SK-N-SH (cell line): ENCODE measurements around the gene ASS1. TPM values are rescaled to one million over a fixed set of nuclear protein-coding genes. Genes with fewer than 3 reads are reported as not detected.

Source experiments
- CTCF ChIA-PET: fragments of 300-600, 350-600 bp; formaldehyde crosslinking; extraction: SDS; loops from one replicate; lab custom pipeline; 2021; lab: Yijun Ruan, JAX
- POLR2A ChIA-PET: fragments of 350-600 bp; sonication (Branson Sonifier 250); formaldehyde crosslinking; extraction: SDS; loops from one replicate; lab custom pipeline; 2020; ENCODE audit warnings: antibody characterized with exemption, inconsistent platforms; lab: Yijun Ruan, JAX
- DNase-seq: peaks from one replicate; pipeline ENCODE4 v3.0.0; 2012
- H2AFZ ChIP-seq: fragments of 200-600 bp; sonication (generic); 2 replicates; pipeline ENCODE4 v1.8.1; 2016; ENCODE audit warnings: antibody characterized with exemption, mild to moderate bottlenecking, low read depth
- H3F3A ChIP-seq: fragments of 200-600 bp; sonication (generic); replicated peaks from 2 replicates; pipeline ENCODE3; 2016; ENCODE audit warnings: antibody characterized with exemption, mild to moderate bottlenecking; ENCODE audit not compliant: insufficient read depth
- H3K27ac ChIP-seq, 2 experiments: fragments of 200-500 bp in 1 of 2; fragments of 200-600 bp in 1 of 2; sonication (Bioruptor generic) in 1 of 2; sonication (generic), shearing (Covaris generic) in 1 of 2; 2 replicates each; pipeline versions ENCODE4 v1.5.1 to v1.6.1; 2014 to 2016; ENCODE audit warnings: low read depth in 2 of 2, inconsistent platforms in 1 of 2, low read length in 1 of 2, mild to moderate bottlenecking in 1 of 2, mixed read lengths in 1 of 2
- H3K27me3 ChIP-seq: fragments of 200-600 bp; sonication (generic), shearing (Covaris generic); 2 replicates; pipeline ENCODE4 v1.6.1; 2016; ENCODE audit warnings: mixed run types; ENCODE audit not compliant: insufficient read depth
- H3K36me3 ChIP-seq, 2 experiments: fragments of 200-500 bp in 1 of 2; fragments of 200-600 bp in 1 of 2; sonication (Bioruptor generic) in 1 of 2; sonication (generic) in 1 of 2; replicated peaks in 1 of 2; 2 replicates each; pipeline versions ENCODE3 to v1.5.1; 2014 to 2016; ENCODE audit warnings: low read length in 1 of 2, mild to moderate bottlenecking in 1 of 2; ENCODE audit not compliant: insufficient read depth in 2 of 2, control insufficient read depth in 1 of 2
- H3K4me1 ChIP-seq, 2 experiments: fragments of 200-500 bp in 1 of 2; fragments of 200-600 bp in 1 of 2; sonication (Bioruptor generic) in 1 of 2; sonication (generic), shearing (Covaris generic) in 1 of 2; 2 replicates each; pipeline versions ENCODE4 v1.5.1 to v1.6.1; 2014 to 2016; ENCODE audit warnings: low read depth in 1 of 2, low read length in 1 of 2, mixed run types in 1 of 2; ENCODE audit not compliant: insufficient read depth in 2 of 2, control insufficient read depth in 1 of 2
- H3K4me2 ChIP-seq: fragments of 200-600 bp; sonication (generic), shearing (Covaris generic); 2 replicates; pipeline ENCODE4 v1.6.1; 2017; ENCODE audit warnings: mixed run types
- H3K4me3 ChIP-seq, 2 experiments: fragments of 200-500 bp in 1 of 2; fragments of 200-600 bp in 1 of 2; sonication (Bioruptor generic) in 1 of 2; sonication (generic), shearing (Covaris generic) in 1 of 2; 2 replicates each; pipeline versions ENCODE4 v1.5.1 to v1.8.1; 2014 to 2016; ENCODE audit warnings: low read depth in 2 of 2, inconsistent platforms in 1 of 2, low read length in 1 of 2, mild to moderate bottlenecking in 1 of 2, mixed read lengths in 1 of 2, moderate library complexity in 1 of 2
- H3K79me2 ChIP-seq: fragments of 200-600 bp; sonication (generic); 2 replicates; pipeline ENCODE4 v1.8.1; 2017; ENCODE audit warnings: mild to moderate bottlenecking; ENCODE audit not compliant: insufficient read depth
- H3K9ac ChIP-seq: fragments of 200-600 bp; sonication (generic); 2 replicates; pipeline ENCODE4 v1.6.1; 2017; ENCODE audit warnings: mixed run types
- H3K9me2 ChIP-seq: fragments of 200-600 bp; sonication (generic); 2 replicates; pipeline ENCODE4 v1.6.1; 2017; ENCODE audit warnings: mixed run types
- H3K9me3 ChIP-seq: fragments of 200-600 bp; sonication (generic); 2 replicates; pipeline ENCODE4 v1.6.1; 2017; ENCODE audit warnings: mixed run types, mild to moderate bottlenecking, moderate library complexity
- H4K20me1 ChIP-seq: fragments of 200-600 bp; sonication (generic); 2 replicates; pipeline ENCODE4 v1.6.1; 2017; ENCODE audit warnings: mild to moderate bottlenecking, mixed run types; ENCODE audit not compliant: insufficient read depth
- CHD2 ChIP-seq: fragments of 150-350 bp; IDR thresholded peaks from 2 replicates; pipeline ENCODE4 v1.6.1; 2018; ENCODE audit warnings: low read length; ENCODE audit not compliant: partially characterized antibody
- EZH2phosphoT487 ChIP-seq: fragments of 200-600 bp; sonication (generic); IDR thresholded peaks from 2 replicates; pipeline ENCODE4 v1.6.1; 2017; ENCODE audit warnings: low read depth, mixed run types, mild to moderate bottlenecking, antibody characterized with exemption, moderate library complexity, borderline replicate concordance
- GABPA ChIP-seq: IDR thresholded peaks from 2 replicates; pipeline ENCODE4 v1.4.0; 2012; ENCODE audit warnings: low read depth, mild to moderate bottlenecking
- MEF2A ChIP-seq: IDR thresholded peaks from 2 replicates; pipeline ENCODE4 v1.4.0; 2012; ENCODE audit warnings: low read depth, borderline replicate concordance
- RAD21 ChIP-seq: IDR thresholded peaks from 2 replicates; pipeline ENCODE4 v1.6.1; 2012; ENCODE audit warnings: mild to moderate bottlenecking, low read length
- RCOR1 ChIP-seq: fragments of 150-350 bp; IDR thresholded peaks from 2 replicates; pipeline ENCODE4 v1.6.1; 2017; ENCODE audit warnings: antibody characterized with exemption, low read length
- RXRA ChIP-seq: IDR thresholded peaks from 2 replicates; pipeline ENCODE4 v1.4.0; 2012; ENCODE audit warnings: low read depth, mild to moderate bottlenecking, borderline replicate concordance
- SIN3A ChIP-seq: IDR thresholded peaks from 2 replicates; pipeline ENCODE4 v1.6.1; 2012; ENCODE audit warnings: low read depth, mild to moderate bottlenecking, low read length, moderate library complexity, borderline replicate concordance
- TCF12 ChIP-seq: IDR thresholded peaks from 2 replicates; pipeline ENCODE4 v1.4.0; 2012
- TEAD4 ChIP-seq: IDR thresholded peaks from 2 replicates; pipeline ENCODE4 v1.4.0; 2012; ENCODE audit warnings: mild to moderate bottlenecking, borderline replicate concordance; ENCODE audit not compliant: insufficient read depth
- WGBS: methylation state at CpG from one replicate; pipeline ENCODE4 v1.1.6; 2017; ENCODE audit warnings: low lambda C conversion rate; 5-methylcytosine and 5-hydroxymethylcytosine counted together
- polyA plus RNA-seq, 3 experiments: library from polyadenylated mRNA; depleted of rRNA; stranded (reverse); fragments of >200 nt; gene quantifications; 2 replicates each; pipeline ENCODE4 v1.2.3, GENCODE V29; 2012
- TF ChIP-seq, protein P1 (sequence below): IDR thresholded peaks from 2 replicates; pipeline ENCODE4; 2012
- TF ChIP-seq, protein P2 (sequence below): fragments of 150-350 bp; IDR thresholded peaks from 2 replicates; pipeline ENCODE4 v1.6.1; 2016; ENCODE audit warnings: mild to moderate bottlenecking, low read depth, low read length
- TF ChIP-seq, protein P3 (sequence below): fragments of 200-600 bp; sonication (generic); IDR thresholded peaks from 2 replicates; pipeline ENCODE4 v1.6.1; 2017; ENCODE audit warnings: antibody characterized with exemption, mild to moderate bottlenecking, moderate library complexity

Gene ASS1
- polyA plus RNA-seq, 1 of the 3 experiments (the other 2 are of a cell fraction), result 0.59 TPM

GRCh38 chr9:130473009-130473408 lies 28.2 kb downstream of the ASS1 start:
- Histone ChIP-seq H2AFZ (no peak overlapping the region), H3K9ac (no peak overlapping the region), H3K9me3 (no peaks in the 10 kb centered on the region), H3K4me2 (no peak overlapping the region), H3K27ac (no peak overlapping the region), H3K4me3 (no peak overlapping the region), H3K79me2 (no peaks in the 10 kb centered on the region), H3K4me1 (no peaks in the 10 kb centered on the region), H4K20me1 (no peaks in the 10 kb centered on the region), H3K36me3 (no peaks in the 10 kb centered on the region), H3F3A (no peaks in the 10 kb centered on the region), H3K27me3 (no peaks in the 10 kb centered on the region), H3K9me2 (no peaks in the 10 kb centered on the region)
- WGBS, result 70% methylated on average over 6 of the region's 6 CpGs
- POLR2A ChIA-PET, result no interaction called here
- CTCF ChIA-PET, result interaction anchor here (0.7 to 28.4 kb wide), 7 partner anchors 9 to 211 kb away, joined by 3 to 520 read pairs (median 3); no protein-coding TSS in a partner anchor
- no peak for DNase-seq
- TF ChIP-seq RXRA (no peak), MEF2A (no peak), TCF12 (no peak), RAD21 (no peak)
- TF ChIP-seq, protein P1, sequence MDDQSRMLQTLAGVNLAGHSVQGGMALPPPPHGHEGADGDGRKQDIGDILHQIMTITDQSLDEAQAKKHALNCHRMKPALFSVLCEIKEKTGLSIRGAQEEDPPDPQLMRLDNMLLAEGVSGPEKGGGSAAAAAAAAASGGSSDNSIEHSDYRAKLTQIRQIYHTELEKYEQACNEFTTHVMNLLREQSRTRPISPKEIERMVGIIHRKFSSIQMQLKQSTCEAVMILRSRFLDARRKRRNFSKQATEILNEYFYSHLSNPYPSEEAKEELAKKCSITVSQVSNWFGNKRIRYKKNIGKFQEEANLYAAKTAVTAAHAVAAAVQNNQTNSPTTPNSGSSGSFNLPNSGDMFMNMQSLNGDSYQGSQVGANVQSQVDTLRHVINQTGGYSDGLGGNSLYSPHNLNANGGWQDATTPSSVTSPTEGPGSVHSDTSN, result no peak

DNA sequence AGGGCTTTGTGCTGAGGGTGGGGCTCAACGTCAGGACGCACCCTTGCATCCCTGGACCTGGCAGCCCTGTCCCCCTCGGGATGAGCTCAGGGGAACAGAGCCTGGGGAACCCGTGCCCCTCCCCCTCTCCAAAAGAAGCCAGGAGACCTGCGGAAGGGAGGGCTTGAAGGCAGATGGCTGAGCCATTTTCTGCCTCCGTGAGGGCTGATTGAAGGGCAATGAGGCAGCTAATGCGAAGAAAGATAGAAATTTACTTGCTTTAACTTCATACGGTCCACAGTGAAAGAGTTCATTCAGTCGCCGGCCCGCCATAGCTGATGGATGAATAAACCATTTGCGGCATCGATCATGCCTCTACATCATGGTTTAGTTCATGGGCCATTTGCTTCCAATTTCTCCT lies 28.8 kb downstream of the ASS1 start:
- no peak overlapping the region for H3K4me3 ChIP-seq
- H3K9me3 ChIP-seq, result no peaks in the 10 kb centered on the region
- H3K27me3 ChIP-seq, result no peaks in the 10 kb centered on the region
- H3K27ac ChIP-seq, result no peak overlapping the region
- ChIA-PET POLR2A (no interaction called here), CTCF (interaction anchor here (1.1 to 28.4 kb wide), 5 partner anchors 13 to 210 kb away, joined by 3 to 520 read pairs (median 3); no protein-coding TSS in a partner anchor)
- H3K4me1 ChIP-seq, result no peaks in the 10 kb centered on the region
- TF ChIP-seq CHD2 (no peak), TCF12 (no peak), RCOR1 (no peak), GABPA (no peak), TEAD4 (no peak), EZH2phosphoT487 (no peak), SIN3A (no peak), MEF2A (no peak)
- TF ChIP-seq, protein P2, sequence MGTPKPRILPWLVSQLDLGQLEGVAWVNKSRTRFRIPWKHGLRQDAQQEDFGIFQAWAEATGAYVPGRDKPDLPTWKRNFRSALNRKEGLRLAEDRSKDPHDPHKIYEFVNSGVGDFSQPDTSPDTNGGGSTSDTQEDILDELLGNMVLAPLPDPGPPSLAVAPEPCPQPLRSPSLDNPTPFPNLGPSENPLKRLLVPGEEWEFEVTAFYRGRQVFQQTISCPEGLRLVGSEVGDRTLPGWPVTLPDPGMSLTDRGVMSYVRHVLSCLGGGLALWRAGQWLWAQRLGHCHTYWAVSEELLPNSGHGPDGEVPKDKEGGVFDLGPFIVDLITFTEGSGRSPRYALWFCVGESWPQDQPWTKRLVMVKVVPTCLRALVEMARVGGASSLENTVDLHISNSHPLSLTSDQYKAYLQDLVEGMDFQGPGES, result no peak
- TF ChIP-seq, protein P3, sequence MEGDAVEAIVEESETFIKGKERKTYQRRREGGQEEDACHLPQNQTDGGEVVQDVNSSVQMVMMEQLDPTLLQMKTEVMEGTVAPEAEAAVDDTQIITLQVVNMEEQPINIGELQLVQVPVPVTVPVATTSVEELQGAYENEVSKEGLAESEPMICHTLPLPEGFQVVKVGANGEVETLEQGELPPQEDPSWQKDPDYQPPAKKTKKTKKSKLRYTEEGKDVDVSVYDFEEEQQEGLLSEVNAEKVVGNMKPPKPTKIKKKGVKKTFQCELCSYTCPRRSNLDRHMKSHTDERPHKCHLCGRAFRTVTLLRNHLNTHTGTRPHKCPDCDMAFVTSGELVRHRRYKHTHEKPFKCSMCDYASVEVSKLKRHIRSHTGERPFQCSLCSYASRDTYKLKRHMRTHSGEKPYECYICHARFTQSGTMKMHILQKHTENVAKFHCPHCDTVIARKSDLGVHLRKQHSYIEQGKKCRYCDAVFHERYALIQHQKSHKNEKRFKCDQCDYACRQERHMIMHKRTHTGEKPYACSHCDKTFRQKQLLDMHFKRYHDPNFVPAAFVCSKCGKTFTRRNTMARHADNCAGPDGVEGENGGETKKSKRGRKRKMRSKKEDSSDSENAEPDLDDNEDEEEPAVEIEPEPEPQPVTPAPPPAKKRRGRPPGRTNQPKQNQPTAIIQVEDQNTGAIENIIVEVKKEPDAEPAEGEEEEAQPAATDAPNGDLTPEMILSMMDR, result no peak
- no peak overlapping the region for H3K4me2 ChIP-seq
- H3K36me3 ChIP-seq, result no peaks in the 10 kb centered on the region
- 78% methylated on average over 13 of the region's 13 CpGs for WGBS
- H4K20me1 ChIP-seq, result no peaks in the 10 kb centered on the region
- H3K79me2 ChIP-seq, result no peaks in the 10 kb centered on the region
- H3K9ac ChIP-seq, result no peak overlapping the region
- H3K9me2 ChIP-seq, result no peaks in the 10 kb centered on the region
- H3F3A ChIP-seq, result no peaks in the 10 kb centered on the region
- DNase-seq, result no peak
- no peak overlapping the region for H2AFZ ChIP-seq
